ENCODE results near the gene ABAT. TPM values are rescaled to one million over a fixed set of nuclear protein-coding genes. Genes with fewer than 3 reads are reported as not detected.
A peak's percentile ranks its signal among the peaks of the same experiment; 100 is the strongest.

ABAT gene
- total and polyA plus RNA-seq, 10 of the 15 experiments (the other 5 are each of a cell fraction or from before 2014, with no cell fraction given), result 1.0 to 10.6 (median 1.9) TPM

- Histone ChIP-seq H3K4me3 (peak overlapping the region; percentile 65), H3K9me3 (replicated peaks; ENCODE audit: control insufficient read depth, insufficient read depth, low read length) (no peaks in the 10 kb centered on the region), H4K20me1 (ENCODE audit: control insufficient read depth, insufficient read depth) (no peaks in the 10 kb centered on the region), H3K4me1 (ENCODE audit: control insufficient read depth, insufficient read depth, low read length) (peaks cover 5% of the 10 kb centered on the region), H3K27me3 (replicated peaks in 1 of 2; ENCODE audit: control insufficient read depth in 2 of 2, insufficient read depth in 2 of 2, low read length in 1 of 2) (no peaks in the 10 kb centered on the region), H3K79me2 (ENCODE audit: control insufficient read depth, insufficient read depth, low read length) (no peaks in the 10 kb centered on the region), H3K27ac (ENCODE audit: control insufficient read depth, insufficient read depth) (no peak overlapping the region), H3K9ac (ENCODE audit: control insufficient read depth, insufficient read depth, low read length) (no peak overlapping the region), H2AFZ (ENCODE audit: control insufficient read depth, low read depth, low read length) (peak overlapping the region; percentile 88), H3K36me3 (ENCODE audit: control insufficient read depth in 2 of 2, insufficient read depth in 2 of 2, low read length in 1 of 2) (no peaks in the 10 kb centered on the region), H3K4me2 (ENCODE audit: control insufficient read depth, insufficient read depth) (peak overlapping the region; percentile 96)
- ATAC-seq (peak; percentile 59), FAIRE-seq (no peak), DNase-seq (ENCODE audit: low read depth, low spot score) (no peak)
- POLR2A ChIA-PET, result no interaction called here
- intact Hi-C loops (cut with micrococcal nuclease; ENCODE audit: unreplicated experiment) (no loop called here), in situ Hi-C loops (cut with MboI) (loop anchor here (5.0 kb wide), 1 partner anchor 473 kb away; no protein-coding TSS in a partner anchor)
- CTCF ChIA-PET, result interaction anchor here (1.0 to 1.4 kb wide), 3 partner anchors 8 to 206 kb away, joined by 4 to 6 read pairs (median 5); no protein-coding TSS in a partner anchor
- 40% methylated on average over 21 of the region's 24 CpGs for WGBS (ENCODE audit: insufficient coverage, insufficient replicate concordance, low lambda C conversion rate, missing lambda C conversion rate)
- RAD21 ChIA-PET (ENCODE audit: unreplicated experiment), result no interaction called here
- BruUV-seq (replicated peaks), result no TSS peak
- TF ChIP-seq IKZF1 (conservative IDR thresholded peaks at IDR 0.05) (0 out of 2 replicates have a peak, but pooled peaks have one; percentile 2), SREBF1 (IDR thresholded peaks at IDR 0.05; ENCODE audit: low read length) (no peak)
- SMC1A ChIA-PET (ENCODE audit: uncharacterized antibody, unreplicated experiment), result interaction anchor here (1.7 kb wide), 1 partner anchor 11 kb away, joined by 4 read pairs; no protein-coding TSS in a partner anchor
Observed at GRCh38 chr16:8673611-8674412, 605 bp upstream of the ABAT start.

DNA sequence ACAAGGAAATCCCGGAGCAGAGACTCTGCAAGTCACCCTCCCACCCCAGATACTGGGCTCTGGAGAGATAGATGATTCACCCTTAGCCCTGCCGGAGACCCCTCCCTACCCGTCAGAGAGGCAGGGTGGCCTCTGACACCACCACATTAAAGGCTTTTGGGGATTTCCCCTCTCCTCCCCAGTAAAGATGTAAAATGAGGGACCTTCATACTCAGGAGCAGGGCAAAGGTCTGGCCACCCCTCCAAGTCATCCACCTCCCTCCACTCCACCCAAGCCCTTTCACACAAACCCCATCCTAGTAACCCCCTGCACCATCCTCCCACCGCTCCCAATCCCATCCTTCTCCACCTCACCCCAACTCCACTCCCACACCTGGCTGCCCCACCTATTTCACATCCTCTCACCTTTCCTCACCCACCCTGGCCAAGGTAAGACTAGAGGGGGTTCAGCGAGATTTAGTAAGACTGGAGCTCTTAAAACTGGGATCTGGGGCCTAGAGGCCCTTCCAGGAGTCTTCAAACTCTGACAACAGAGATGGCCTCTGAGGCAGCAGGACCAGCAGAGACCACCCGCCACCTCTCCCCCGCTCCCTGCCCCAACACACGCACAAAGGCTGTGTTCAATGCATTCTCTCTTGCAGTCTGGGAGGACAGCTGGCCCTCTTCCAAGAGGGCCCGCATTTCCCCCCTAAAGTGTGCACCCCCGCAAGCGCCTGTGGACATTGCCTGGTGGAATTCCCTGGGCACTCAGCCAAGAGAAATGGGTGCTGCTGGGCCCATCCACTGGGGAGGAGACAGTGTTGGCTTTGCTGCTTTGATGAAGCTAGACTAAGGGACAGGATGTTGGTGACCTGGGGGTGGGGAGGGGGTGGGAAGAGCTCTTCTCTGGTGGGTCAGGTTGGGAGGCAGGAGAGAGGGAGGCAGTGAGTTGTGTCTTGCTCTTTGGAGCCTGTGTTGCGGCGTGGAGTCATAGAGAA, 1.1 kb downstream of the ABAT start:
- no peaks in the 10 kb centered on the region for H3K79me2 ChIP-seq (ENCODE audit: control insufficient read depth, insufficient read depth, low read length)
- in situ Hi-C loops (cut with MboI) (no loop called here), intact Hi-C loops (cut with micrococcal nuclease; ENCODE audit: unreplicated experiment) (no loop called here)
- BruUV-seq (replicated peaks), result no TSS peak
- H2AFZ ChIP-seq (ENCODE audit: control insufficient read depth, low read depth, low read length), result no peak overlapping the region; the same call in 1 of the 2 replicates
- 70% methylated on average over 13 of the region's 13 CpGs for WGBS (ENCODE audit: insufficient coverage, insufficient replicate concordance, low lambda C conversion rate, missing lambda C conversion rate)
- no peak overlapping the region for H3K27ac ChIP-seq (ENCODE audit: control insufficient read depth, insufficient read depth)
- ChIA-PET POLR2A (no interaction called here), SMC1A (ENCODE audit: uncharacterized antibody, unreplicated experiment) (interaction anchor here (1.5 to 1.7 kb wide), 2 partner anchors 9 to 12 kb away, joined by 4 to 6 read pairs; no protein-coding TSS in a partner anchor), RAD21 (ENCODE audit: unreplicated experiment) (no interaction called here), CTCF (interaction anchor here (1.3 to 1.4 kb wide), 2 partner anchors 14 to 116 kb away, joined by 3 to 6 read pairs; no protein-coding TSS in a partner anchor)
- no peaks in the 10 kb centered on the region for H3K27me3 ChIP-seq (replicated peaks in 1 of 2; ENCODE audit: control insufficient read depth in 2 of 2, insufficient read depth in 2 of 2, low read length in 1 of 2)
- H4K20me1 ChIP-seq (ENCODE audit: control insufficient read depth, insufficient read depth), result no peaks in the 10 kb centered on the region
- H3K9me3 ChIP-seq (replicated peaks; ENCODE audit: control insufficient read depth, insufficient read depth, low read length), result no peaks in the 10 kb centered on the region
- H3K36me3 ChIP-seq (ENCODE audit: control insufficient read depth in 2 of 2, insufficient read depth in 2 of 2, low read length in 1 of 2), result no peaks in the 10 kb centered on the region
- FAIRE-seq (no peak), DNase-seq (ENCODE audit: low read depth, low spot score) (no peak), ATAC-seq (peak; percentile 30)
- peak overlapping the region; percentile 86 for H3K4me3 ChIP-seq
- H3K9ac ChIP-seq (ENCODE audit: control insufficient read depth, insufficient read depth, low read length), result peak overlapping the region; percentile 77; the same call in 1 of the 2 replicates
- peak overlapping the region; percentile 96 for H3K4me2 ChIP-seq (ENCODE audit: control insufficient read depth, insufficient read depth)
- H3K4me1 ChIP-seq (ENCODE audit: control insufficient read depth, insufficient read depth, low read length), result peaks cover 5% of the 10 kb centered on the region
- TF ChIP-seq RUNX3 (IDR thresholded peaks at IDR 0.05; ENCODE audit: low read length) (peak; percentile 62), ESRRA (IDR thresholded peaks at IDR 0.05; ENCODE audit: low read length) (no peak), ZBTB33 (IDR thresholded peaks at IDR 0.05) (no peak), JUNB (IDR thresholded peaks at IDR 0.05) (no peak), JUND (IDR thresholded peaks at IDR 0.05; ENCODE audit: low read depth, low read length) (no peak), TCF7 (IDR thresholded peaks at IDR 0.05; ENCODE audit: borderline replicate concordance) (peak; percentile 85), TBL1XR1 (IDR thresholded peaks at IDR 0.05; ENCODE audit: low read depth, low read length) (no peak), RCOR1 (conservative IDR thresholded peaks at IDR 0.05; ENCODE audit: low read depth, low read length) (no peak), BCL3 (IDR thresholded peaks at IDR 0.05; ENCODE audit: borderline replicate concordance, insufficient read depth, low read depth, low read length, poor library complexity, severe bottlenecking) (peak; percentile 27)

Data from GM12878 (cell line).